ENCODE results near the gene ZIK1.

DNA sequence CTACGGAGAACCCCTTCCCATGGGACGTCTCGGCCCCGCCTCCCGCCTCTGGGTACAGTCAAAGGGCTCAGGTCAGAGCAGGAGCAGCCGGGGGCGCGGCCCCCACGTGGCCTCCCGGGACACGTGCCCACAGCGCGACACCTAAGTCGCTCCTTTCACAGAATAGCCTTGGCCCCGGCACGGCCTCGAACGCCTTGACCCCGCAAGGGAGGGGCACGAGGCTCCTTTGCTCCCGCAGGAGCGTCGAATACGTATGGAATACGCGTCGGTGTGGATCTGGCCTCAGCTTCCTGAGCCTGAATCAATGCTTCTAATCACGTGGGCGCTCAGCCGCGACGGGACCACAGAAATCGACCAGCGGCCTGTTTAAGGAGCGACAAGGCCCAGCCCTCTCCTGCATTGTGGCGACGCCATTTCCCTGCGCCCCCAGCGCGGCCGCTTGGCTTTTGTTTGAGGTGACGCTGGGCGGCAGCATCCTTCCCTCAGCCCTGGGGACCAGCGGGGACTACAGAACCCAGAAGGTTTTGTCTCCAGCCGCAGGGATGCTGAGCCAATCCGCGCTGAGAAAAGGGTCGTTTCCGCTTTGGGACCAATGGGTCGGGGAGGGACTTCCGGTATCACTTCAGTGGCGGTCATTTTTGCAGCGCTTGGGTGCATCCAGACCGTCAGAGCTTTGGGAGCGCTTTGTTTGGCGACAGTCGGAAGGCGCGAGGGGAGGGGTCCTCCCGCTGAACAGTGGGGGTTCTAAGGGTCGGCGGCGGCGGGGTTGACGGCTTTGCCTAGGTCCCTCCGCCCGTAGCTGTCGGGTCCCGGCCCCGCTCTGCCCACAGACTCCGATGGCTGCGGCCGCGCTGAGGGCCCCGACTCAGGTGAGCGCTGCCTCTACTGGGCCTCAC, at the start of gene ZIK1:
- TF ChIP-seq, protein P1, sequence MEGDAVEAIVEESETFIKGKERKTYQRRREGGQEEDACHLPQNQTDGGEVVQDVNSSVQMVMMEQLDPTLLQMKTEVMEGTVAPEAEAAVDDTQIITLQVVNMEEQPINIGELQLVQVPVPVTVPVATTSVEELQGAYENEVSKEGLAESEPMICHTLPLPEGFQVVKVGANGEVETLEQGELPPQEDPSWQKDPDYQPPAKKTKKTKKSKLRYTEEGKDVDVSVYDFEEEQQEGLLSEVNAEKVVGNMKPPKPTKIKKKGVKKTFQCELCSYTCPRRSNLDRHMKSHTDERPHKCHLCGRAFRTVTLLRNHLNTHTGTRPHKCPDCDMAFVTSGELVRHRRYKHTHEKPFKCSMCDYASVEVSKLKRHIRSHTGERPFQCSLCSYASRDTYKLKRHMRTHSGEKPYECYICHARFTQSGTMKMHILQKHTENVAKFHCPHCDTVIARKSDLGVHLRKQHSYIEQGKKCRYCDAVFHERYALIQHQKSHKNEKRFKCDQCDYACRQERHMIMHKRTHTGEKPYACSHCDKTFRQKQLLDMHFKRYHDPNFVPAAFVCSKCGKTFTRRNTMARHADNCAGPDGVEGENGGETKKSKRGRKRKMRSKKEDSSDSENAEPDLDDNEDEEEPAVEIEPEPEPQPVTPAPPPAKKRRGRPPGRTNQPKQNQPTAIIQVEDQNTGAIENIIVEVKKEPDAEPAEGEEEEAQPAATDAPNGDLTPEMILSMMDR (IDR thresholded peaks at IDR 0.05), result peak in 1 of 6 experiments; percentile 17
- TF ChIP-seq POLR2A (IDR thresholded peaks at IDR 0.05), result no peak

All from Peyer's patch (tissue), 4 donors.